ENCODE data around the gene GPR157.

GPR157 gene

DNA sequence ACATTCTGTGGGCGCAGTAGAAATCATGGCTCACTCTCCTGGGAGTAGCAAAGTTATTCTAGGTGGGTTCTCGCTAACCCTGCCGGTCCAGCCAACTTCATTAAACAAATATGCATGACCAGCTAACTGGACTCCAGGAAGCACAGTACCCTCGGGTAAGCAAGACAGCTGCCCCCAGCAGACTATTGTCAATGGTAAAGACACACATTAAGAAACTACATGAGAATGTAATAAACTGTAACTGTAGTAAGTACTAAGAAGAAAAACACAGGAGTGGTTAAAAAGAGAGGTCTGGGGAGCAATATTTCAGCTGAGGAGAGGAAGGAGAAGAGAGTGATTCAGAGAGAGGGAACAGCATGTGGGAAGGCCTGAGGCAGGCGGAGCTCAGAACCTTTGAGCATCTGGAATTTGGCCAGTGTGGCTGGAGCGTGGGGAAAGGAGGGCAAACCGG is 66.9 kb downstream of the GPR157 start:
- no peak for DNase-seq (ENCODE audit: low spot score)

GRCh38 chr1:9061252-9061960 is 67.5 kb downstream of the GPR157 start:
- no peak for DNase-seq (ENCODE audit: low spot score)

- no peak for DNase-seq (ENCODE audit: low spot score)
These were observed 68.8 kb downstream of the GPR157 start for GRCh38 chr1:9059891-9060744.

DNA sequence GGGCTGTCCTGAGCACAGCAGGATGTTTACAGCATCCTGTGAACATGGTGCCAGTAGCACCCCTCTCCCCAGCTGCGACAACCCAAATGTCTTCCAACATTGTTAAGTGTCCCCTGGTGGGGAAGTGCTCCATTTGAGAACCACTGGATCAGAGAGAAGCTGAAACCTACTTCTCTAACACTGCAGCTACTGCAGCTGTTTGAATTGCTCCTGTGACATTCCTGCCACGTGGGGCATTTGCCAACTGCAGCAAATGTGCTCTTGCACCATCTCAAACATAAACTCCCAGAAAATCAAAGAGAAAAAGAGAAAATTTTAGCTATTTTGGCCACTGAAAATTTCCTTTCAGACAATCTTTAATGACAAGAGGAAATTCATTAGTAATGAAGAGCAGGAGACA is 70.4 kb downstream of the GPR157 start:
- no peak for DNase-seq (ENCODE audit: low spot score)

GRCh38 chr1:9057851-9058250 is 71.1 kb downstream of the GPR157 start:
- no peak for DNase-seq (ENCODE audit: low spot score)

DNA sequence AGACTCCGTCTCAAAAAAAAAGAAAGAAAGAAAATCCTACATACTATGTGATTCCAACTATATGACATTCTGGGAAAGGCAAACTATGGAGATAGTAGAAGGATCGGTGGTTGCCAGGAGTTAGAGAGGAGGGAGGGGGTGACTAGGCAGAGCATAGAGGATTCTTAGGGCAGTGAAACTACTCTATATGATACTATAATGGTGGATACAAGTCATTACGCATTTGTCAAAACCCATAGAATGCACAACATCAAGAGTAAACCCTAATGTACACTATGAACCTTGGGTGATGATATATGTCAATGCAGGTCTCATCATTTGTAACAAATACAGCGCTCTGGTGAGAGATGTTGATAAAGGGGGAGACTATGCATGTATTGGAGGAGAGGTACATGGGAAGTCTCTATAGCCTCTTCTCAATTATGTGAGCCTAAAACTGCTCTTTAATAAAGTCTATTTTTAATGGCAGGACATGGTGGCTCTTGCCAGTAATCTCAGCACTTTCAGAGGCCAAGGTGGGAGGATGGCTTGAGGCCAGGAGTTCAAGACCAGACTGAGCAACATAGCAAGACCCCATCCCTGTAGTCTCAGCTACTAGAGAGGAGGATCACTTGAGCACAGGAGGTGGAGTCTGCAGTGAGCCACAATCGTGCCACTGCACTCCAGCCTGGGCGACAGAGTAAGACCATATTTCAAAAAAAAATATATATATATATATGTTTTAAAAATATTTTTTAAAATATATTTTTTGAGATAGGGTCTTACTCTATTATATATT is 76.4 kb downstream of the GPR157 start:
- DNase-seq (ENCODE audit: low spot score): no peak

DNA sequence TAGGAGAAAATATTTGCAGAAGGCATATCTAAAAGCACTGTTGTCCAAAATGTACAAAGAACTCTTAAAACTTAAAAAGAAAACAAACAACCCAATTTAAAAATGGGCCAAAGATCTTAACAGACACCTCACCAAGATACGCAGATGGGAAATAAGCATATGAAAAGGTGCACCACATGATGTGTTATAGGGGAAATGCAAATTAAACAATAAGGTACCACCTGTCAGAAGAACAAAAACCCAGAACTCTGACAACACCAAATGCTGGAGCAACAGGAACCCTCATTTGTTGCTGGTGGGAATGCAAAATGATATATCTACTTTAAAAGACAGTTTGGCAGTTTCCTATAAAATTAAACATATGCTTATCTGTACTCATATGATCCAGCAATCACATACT is 77.5 kb downstream of the GPR157 start:
- no peak for DNase-seq (ENCODE audit: low spot score)

DNA sequence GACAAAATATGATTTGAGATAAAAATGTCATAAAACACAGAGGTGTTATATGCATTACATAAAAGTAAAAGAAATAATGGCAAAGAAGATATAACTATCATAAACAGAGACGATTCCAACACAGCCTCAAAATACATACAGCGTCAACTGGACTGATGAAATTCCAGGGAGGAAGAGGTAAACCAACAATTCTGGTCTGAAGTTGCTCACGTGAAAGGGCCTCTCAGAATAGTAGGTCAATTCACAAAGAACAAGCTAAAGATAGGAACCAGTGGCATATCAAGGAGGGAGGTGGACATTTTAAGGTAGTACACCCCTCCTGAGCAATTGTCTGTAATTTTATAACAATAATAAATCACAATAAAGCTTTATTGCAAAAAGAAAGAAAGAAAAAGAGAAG is 78.1 kb downstream of the GPR157 start:
- DNase-seq (ENCODE audit: low spot score): no peak

All from D341Med (cell line).